ENCODE results near the gene SP140.
A peak's percentile ranks its signal among the peaks of the same experiment; 100 is the strongest.
"Not testable (repeated sequence)": the region's sequence is repeated elsewhere in the genome, so short reads cannot be mapped to it uniquely, and the experiment has no call there.

Gene SP140

GRCh38 chr2:230225486-230225885, at the start of gene SP140:
SP140 (plus strand) TSS chr2:230225736; CDS start chr2:230225845, 109 bp downstream.
- DNase-seq = no peak

GRCh38 chr2:230176996-230177395, 48.5 kb upstream of the SP140 start:
- no peak for DNase-seq

GRCh38 chr2:230178546-230179485, 46.7 kb upstream of the SP140 start:
- DNase-seq = no peak

GRCh38 chr2:230179907-230180306, 45.6 kb upstream of the SP140 start:
- DNase-seq = peak; percentile 5

GRCh38 chr2:230181195-230181594, 44.3 kb upstream of the SP140 start:
- no peak for DNase-seq

- peak; percentile 60 for DNase-seq
These were observed 40.6 kb upstream of the SP140 start for GRCh38 chr2:230184727-230185578.

GRCh38 chr2:230202430-230203109, 23.0 kb upstream of the SP140 start:
- no peak for DNase-seq

GRCh38 chr2:230203110-230203676, 22.3 kb upstream of the SP140 start:
- no peak for DNase-seq

GRCh38 chr2:230205034-230205433, 20.5 kb upstream of the SP140 start:
- no peak for DNase-seq

- DNase-seq = no peak
These were observed 19.8 kb upstream of the SP140 start for GRCh38 chr2:230205721-230206120.

GRCh38 chr2:230208576-230208975, 17.0 kb upstream of the SP140 start:
- DNase-seq = no peak

GRCh38 chr2:230209422-230210051, 16.0 kb upstream of the SP140 start:
- no peak for DNase-seq

- DNase-seq = no peak
These were observed 9.0 kb upstream of the SP140 start for GRCh38 chr2:230216489-230216888.

GRCh38 chr2:230217424-230217823, 8.1 kb upstream of the SP140 start:
- DNase-seq = no peak

- no peak for DNase-seq
These were observed 7.1 kb upstream of the SP140 start for GRCh38 chr2:230218421-230218820.

GRCh38 chr2:230219419-230220331, 5.9 kb upstream of the SP140 start, which contains the start of gene SP110:
SP110 (minus strand) TSS chr2:230219984; CDS start chr2:230216927, 3,057 bp downstream.
- DNase-seq = peak; percentile 51

- no peak for DNase-seq
These were observed 5.1 kb upstream of the SP140 start for GRCh38 chr2:230220347-230220969.

GRCh38 chr2:230221493-230221892, 4.0 kb upstream of the SP140 start:
- DNase-seq = no peak

GRCh38 chr2:230222829-230223228, 2.7 kb upstream of the SP140 start:
- not testable (repeated sequence) for DNase-seq

GRCh38 chr2:230224458-230224857, 1.1 kb upstream of the SP140 start:
- DNase-seq = no peak
